ENCODE results near the gene KHNYN.

The KHNYN gene

DNA sequence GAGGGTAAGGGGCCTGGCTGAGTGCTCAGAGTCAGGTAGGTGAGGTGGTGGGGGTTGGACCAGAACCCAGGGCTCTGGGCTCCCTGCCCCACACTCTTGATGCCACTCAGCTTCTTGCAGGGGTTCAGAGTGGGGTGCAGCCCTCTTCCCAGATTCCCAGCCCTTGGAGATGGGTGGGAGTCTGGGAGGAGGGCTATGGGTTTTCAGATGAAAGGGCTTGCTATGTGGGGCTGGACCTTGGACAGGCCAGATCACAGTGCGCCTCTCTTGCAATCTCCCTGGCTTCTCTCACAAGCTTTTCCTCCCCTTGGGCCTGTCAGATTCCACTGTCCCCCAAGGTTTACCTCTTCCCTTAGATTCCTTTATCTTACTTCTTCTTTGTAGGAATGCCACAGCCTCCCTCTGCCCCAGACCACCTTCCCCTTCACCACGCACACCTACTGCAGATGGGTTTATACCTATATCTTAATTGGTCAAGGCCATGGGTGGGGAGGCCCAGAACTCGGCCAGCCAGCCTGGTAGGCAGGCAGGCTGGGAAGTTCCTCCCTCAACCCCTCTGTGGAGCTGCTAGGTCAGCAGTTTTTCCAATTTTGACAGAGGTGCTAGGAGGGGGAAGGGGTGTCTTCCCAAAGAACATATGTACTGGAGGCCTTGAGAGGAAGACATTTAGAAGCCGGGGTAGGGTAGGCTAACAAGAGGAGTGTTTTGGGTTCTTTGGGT lies 29.6 kb upstream of the KHNYN start:
- no peak for DNase-seq (ENCODE audit: extremely low read depth in 1 of 2, low read depth in 1 of 2)

DNA sequence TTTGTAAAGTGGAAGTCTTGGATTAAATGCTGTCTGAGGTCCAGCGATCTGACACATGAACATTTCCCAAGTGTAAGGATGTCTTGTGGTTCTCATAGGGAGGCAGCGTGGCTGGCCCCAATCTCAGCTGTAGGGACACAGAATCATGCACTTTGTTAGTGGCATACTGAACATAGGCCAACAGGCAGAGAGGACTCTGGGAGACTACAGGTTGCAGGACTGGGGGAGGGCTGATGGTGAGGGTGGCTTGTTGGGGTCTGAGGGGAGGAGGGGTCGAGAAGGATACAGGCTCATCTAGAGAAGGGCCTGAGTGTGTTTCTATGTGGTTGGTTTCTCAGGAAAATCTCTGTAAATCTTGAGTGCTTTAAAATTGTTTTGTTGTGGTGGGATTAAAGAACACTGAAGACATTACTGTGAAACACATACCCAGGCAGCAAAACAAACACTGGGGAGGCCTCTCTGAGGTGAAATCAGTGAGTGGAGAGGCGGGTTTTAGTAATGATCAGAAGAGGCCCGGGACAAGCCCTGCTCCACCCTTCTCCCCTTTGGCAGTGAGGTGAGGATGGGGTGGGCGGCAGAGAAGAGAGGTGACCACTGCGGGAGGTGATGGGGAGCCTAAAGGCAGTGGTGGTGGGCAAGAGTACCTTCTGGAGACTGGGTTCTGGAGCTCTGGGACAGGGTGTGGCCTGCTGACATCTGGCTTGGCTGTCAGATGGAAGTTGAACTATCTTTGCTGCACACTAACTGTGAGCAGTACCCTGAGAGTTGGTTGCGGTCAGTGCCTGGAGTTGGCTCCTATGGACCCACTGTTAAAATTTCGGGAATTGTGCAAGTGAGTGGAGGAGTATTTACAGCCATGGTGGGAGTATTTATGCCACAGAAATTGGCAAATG lies 27.7 kb upstream of the KHNYN start:
- no peak for DNase-seq (ENCODE audit: extremely low read depth in 1 of 2, low read depth in 1 of 2)

DNA sequence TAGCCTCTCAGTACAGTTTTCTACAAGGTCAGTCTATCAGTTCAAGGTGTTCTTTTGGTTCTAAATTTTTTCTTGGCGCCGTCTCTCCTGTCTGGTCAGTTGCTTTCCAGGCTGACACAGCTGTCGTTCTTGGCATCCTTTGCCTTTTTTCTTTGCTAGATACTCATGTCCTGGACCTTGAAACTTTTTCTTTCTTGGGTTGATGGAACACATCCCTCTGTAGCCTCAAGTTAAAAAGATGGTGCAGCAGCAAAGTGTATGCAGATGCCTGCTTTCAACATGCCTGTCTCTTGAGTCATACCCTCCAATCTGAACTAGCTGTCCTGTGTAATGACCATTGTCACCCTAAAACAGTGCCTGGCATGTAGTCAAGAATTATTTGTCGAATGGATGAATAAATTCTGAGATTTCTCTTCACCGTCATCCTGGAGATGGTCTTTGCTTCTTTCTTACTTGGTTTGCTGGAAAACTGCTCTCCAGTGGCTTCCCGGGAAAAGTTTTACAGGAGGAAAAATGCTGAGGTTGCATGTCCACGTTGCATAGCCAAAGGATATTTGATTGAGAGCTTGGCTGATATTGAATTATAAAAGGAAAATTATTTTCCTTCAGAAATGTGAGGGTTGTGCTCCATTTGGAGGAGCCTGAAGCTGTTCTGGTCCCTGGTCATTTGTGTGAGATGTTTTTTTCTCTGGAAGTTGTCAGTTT lies 26.3 kb upstream of the KHNYN start:
- no peak for DNase-seq (ENCODE audit: extremely low read depth in 1 of 2, low read depth in 1 of 2)

DNA sequence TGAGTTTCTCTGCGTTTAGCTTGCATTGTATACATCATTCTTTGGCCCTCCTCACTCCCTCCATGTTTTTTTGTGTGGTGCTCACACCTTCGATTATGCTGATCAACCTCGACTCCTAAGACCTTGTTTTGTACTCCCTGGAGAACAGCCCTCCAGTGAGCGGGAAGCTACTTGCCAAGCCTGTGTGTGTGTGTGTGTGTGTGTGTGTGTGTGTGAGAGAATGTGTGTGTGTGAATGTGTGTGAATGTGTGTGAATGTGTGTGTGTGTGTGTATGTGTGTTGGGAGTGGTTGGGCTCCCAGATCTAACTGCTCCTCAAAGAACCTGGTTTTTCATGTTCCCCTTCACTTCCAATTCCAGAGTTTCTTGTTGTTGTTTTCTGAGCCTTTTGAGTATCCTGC lies 24.9 kb upstream of the KHNYN start:
- DNase-seq (ENCODE audit: extremely low read depth in 1 of 2, low read depth in 1 of 2) = no peak

DNA sequence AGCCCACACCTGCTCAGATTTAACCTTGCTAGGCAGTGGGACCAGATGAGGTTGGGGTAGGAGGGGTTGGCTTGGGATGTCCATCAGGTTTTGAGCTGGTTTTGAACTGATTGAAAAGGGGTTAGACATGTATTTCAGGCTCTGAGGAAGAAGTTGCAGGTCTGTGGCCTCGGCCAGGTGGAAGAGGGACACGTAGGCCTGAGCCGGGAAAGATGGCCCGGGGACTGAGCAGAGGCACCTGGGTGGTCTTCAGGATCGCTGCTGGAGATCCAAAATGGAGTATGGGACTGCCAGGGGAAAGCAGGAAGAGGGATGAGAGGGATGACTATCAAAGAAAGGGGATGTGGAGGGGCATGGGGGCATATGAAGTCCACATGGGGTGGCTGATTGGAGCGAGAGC lies 23.3 kb upstream of the KHNYN start:
- DNase-seq (ENCODE audit: extremely low read depth in 1 of 2, low read depth in 1 of 2) = no peak

DNA sequence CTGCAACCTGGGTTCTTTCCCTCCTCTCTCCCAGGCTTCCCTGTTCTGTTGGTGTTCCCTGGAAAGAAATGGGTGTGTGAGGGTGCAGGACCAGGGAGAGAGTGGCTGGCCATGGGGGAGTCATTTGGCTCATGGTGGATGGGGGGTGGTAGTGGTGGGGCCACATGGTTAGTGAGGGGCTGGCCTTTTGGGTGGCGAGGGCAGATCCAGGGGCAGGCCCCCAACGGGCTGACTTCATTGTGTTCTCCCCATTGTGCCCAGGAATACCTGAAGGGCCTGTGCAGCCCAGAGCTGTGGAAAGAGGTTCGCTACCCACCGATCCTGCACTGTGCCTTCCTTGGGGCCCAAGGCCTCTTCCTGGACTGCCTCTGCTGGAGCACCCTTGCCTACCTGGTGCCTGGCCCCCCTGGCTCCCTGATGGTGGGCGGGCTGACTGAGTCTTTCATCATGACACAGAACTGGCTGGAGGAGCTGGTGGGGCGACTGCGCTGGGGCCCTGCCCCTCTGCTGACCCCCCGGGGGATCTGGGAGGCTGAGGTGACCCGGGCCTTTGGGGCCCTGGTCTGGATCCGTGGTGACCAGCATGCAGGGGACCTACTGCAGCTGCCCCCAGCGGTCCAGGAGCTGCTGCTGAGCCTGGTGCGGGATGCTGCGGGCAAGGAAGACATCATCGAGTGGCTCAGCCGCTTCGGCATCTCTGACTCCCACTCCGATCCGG lies 22.0 kb upstream of the KHNYN start:
- no peak for DNase-seq (ENCODE audit: extremely low read depth in 1 of 2, low read depth in 1 of 2)

DNA sequence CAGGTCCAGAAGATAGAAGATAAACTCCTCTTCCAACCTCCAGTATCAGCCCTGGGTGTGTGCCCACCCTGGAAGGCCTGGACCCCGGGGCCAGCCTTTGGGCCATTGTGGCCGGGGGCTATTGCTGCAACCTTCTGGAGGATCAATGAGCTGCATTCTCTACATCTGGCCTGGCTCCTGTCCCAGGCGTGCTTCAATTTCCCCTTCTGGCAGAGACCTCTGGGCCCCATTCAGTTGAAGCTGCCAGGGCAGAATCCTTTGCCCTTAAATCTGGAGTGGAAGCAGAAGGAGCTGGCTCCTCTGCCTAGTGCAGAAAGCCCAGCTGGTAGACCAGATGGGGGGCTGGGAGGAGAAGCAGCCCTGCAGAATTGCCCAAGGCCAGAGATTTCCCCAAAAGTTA lies 21.0 kb upstream of the KHNYN start:
- DNase-seq (ENCODE audit: extremely low read depth in 1 of 2, low read depth in 1 of 2) = no peak

DNA sequence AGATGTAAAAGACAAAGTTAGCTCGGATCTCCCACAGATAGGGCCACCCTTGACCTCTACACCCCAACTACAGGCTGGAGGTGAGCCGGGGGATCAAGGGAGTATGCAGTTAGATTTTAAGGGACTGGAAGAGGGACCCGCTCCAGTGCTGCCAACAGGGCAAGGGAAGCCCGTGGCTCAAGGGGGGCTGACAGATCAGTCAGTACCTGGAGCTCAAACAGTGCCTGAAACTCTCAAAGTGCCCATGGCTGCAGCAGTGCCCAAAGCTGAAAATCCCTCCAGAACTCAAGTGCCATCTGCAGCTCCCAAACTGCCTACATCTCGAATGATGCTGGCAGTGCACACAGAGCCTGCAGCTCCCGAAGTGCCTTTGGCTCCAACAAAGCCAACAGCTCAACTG lies 20.6 kb upstream of the KHNYN start:
- DNase-seq (ENCODE audit: extremely low read depth in 1 of 2, low read depth in 1 of 2) = no peak

DNA sequence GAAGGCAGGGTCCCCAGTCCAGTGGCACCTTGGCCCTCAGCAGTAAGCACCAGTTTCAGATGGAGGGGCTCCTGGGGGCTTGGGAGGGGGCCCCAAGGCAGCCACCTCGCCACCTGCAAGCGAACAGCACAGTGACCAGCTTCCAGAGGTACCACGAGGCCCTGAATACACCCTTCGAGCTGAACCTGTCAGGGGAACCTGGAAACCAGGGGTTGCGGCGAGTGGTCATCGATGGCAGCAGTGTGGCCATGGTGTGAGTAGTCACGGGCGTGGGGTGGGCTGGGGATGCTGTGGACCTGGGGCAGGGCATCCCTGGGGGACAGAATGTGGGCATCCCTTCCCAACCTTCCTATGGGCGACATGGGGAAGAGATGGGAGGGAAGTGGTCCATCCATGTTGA lies 19.8 kb upstream of the KHNYN start:
- no peak for DNase-seq (ENCODE audit: extremely low read depth in 1 of 2, low read depth in 1 of 2)

DNA sequence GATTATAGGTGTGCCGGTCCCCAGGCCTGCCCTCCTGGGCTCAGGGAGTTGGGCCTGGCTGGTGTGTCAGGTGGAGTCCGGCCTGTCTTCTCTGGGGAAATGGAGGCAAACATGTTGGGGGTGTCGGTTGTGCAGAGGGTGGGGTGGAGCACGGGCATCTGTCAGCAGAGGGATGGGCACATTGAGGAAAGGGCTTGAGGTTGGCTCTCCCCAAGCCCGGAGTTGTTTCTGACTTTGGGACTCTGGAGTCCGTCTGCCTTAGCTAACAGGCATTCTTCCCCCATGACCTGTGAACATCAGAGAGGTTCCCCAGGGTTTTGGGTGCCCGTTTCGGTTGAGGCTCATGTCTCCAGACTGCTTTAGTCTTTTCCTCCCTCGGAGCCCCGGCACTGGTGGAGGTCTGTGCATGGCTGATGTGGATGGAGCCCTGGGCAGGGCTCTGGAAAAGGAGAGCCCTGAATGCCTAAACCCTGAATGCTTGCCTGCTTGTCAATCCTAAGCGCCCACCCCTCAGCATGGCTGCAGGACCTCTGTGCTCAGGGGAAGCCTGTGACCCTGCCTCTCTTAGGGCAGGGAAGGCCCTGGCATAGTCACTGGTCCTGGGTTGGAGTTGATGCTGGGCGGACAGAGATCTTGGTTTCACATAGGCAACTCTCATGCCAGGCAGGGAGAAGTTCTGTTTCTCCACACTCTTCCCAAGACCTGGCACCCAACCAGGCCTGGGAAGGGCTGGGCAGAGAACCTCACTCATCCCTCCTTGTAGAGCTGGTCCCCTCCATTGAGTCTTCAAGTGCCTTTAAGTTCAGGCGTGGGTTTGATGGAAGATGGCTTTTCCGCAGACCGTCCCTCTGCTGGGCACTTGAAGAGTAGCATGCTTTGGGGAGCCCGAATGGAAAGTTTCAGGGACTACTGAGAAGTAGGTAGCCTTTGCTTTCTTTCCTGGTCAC lies 18.0 kb upstream of the KHNYN start:
- DNase-seq (ENCODE audit: extremely low read depth in 1 of 2, low read depth in 1 of 2) = no peak

DNA sequence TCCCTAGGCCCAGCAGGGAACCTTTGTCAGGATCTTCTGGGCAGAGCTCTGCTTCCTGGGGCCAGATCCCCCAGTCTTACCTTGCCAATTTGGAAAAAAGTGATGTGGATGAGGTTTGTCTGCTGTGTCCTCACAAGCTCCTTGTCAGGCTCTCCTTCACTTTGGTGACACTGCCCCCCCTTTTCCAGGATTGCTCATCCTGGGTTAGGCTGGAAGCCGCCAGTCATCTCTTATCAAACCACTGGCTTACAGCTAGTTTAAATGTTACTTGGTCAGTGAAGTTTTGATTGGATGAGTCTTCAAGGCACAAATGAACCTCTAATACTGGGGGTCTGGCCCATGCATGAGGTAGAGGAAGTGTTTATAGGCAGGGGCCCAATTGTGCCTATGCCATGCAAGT lies 15.7 kb upstream of the KHNYN start:
- DNase-seq (ENCODE audit: extremely low read depth in 1 of 2, low read depth in 1 of 2) = no peak

DNA sequence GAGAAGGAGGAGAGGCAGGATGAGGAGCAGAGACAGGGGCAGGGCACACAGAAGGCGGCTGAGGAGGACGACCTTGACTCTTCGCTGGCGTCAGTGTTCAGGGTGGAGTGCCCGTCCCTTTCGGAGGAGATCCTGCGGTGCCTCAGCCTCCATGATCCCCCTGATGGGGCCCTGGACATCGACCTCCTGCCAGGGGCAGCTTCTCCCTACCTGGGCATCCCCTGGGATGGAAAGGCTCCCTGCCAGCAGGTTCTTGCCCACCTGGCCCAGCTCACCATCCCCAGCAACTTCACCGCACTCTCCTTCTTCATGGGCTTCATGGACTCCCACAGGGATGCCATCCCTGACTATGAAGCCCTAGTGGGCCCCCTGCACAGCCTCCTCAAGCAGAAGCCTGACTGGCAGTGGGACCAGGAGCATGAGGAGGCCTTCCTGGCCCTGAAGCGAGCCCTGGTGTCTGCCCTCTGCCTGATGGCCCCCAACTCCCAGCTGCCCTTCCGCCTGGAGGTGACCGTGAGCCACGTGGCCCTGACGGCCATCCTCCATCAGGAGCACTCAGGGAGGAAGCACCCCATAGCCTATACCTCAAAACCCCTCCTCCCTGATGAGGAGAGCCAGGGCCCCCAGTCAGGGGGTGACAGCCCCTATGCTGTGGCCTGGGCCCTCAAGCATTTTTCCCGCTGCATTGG lies 14.9 kb upstream of the KHNYN start:
- no peak for DNase-seq (ENCODE audit: extremely low read depth in 1 of 2, low read depth in 1 of 2)

DNA sequence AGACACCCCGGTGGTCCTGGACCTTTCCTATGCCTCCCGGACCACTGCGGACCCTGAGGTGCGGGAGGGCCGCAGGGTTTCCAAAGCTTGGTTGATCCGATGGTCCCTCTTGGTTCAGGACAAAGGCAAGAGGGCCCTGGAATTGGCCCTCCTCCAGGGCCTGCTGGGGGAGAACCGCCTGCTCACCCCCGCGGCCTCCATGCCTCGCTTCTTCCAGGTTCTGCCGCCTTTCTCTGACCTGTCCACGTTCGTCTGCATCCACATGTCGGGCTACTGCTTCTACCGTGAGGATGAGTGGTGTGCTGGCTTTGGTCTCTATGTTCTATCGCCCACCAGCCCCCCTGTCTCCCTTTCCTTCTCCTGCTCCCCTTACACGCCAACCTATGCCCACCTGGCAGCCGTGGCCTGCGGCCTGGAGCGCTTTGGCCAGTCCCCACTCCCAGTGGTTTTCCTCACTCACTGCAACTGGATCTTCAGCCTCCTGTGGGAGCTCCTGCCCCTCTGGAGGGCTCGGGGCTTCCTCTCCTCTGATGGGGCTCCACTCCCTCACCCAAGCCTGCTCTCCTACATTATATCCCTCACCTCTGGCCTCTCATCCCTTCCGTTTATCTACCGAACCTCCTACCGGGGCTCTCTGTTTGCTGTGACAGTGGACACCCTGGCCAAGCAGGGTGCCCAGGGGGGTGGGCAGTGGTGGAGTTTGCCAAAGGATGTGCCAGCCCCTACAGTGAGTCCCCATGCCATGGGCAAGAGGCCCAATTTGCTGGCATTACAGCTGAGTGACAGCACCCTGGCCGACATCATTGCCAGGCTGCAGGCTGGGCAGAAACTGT lies 14.1 kb upstream of the KHNYN start:
- no peak for DNase-seq (ENCODE audit: extremely low read depth in 1 of 2, low read depth in 1 of 2)

DNA sequence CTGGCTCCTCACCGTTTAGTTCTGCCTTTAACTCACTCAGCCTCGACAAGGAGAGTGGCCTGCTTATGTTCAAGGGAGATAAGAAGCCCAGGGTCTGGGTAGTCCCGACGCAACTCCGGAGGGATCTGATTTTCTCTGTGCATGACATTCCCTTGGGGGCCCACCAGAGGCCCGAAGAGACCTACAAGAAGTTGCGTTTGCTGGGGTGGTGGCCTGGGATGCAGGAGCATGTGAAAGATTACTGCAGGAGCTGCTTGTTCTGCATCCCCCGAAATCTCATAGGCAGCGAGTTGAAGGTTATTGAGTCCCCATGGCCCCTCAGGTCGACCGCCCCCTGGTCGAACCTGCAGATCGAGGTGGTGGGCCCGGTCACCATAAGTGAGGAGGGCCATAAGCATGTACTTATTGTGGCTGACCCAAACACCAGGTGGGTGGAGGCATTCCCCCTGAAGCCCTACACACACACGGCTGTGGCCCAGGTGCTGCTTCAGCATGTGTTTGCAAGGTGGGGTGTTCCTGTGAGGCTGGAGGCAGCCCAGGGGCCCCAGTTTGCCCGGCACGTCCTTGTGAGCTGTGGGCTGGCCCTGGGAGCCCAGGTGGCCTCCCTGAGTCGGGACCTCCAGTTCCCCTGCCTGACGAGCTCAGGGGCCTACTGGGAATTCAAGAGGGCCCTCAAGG lies 13.4 kb upstream of the KHNYN start:
- no peak for DNase-seq (ENCODE audit: extremely low read depth in 1 of 2, low read depth in 1 of 2)

DNA sequence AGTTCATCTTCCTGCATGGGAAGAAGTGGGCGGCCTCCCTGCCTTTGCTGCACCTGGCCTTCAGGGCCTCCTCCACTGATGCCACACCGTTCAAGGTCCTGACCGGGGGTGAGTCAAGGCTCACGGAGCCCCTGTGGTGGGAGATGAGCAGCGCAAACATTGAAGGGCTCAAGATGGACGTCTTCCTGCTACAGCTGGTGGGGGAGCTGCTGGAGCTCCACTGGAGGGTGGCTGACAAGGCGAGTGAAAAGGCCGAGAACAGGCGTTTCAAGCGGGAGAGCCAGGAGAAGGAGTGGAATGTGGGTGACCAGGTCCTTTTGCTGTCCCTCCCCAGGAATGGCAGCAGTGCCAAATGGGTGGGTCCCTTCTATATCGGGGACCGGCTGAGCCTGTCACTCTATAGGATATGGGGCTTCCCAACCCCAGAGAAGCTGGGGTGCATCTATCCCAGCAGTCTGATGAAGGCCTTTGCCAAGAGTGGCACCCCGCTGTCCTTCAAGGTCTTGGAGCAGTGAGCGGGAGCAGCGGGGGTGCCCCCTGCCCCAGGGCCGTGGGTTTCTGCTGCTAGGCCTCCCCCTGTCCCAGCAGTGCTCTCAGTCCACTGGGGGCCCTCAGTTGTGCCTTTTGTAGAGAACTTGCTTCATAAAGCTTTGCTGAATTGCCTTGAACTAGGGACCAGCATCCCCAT lies 12.7 kb upstream of the KHNYN start:
- no peak for DNase-seq (ENCODE audit: extremely low read depth in 1 of 2, low read depth in 1 of 2)

DNA sequence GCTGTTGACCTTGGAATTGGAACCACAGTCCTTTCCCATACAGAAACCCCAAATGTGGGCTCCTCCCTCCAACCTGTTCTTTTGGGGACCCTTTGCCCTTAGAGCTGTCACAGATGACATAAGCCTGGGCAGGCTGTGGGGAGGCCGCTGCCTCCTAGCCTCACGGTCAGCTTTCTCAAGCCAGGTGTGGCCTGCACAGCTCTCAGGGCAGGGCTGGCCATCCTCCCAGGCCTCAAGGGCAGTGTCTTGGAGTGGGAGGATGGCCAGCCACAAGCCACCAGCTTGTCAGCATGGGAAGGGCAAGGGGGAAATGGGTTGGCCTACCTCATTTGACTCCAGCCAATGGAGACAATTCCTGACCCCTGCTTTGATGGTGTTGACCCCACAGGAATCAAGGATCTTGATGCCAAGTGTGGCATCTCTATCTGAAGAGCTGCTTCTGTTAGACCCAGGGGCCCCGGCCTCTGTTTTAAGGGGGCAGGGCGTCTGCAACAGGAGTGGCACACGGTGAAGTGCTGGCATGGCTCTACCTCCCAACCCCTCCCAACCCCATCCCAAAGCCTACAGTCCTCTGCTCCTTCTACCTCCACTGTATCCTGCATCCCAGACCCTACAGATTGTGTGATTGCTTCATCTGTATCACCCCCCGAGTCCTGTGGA lies 11.8 kb upstream of the KHNYN start:
- no peak for DNase-seq (ENCODE audit: extremely low read depth in 1 of 2, low read depth in 1 of 2)

DNA sequence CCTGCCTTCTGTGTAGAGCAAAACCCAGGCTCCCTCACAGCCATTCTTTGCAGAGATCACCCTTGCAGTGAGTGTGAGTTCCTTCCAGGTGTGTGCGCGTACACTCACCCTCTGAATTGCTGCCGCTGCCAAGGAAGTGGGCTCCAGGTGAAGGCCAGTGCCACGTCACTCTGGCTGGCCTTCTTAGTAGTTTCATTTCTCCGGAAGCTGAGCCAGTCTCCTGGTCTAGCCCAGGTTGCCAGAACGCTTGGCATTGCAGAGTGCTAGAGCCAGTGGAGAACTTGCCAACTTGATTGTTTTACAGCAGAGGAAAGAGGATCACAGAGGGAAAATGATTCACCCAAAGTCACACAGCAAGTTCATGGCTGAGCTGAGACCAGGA lies 11.3 kb upstream of the KHNYN start:
- no peak for DNase-seq (ENCODE audit: extremely low read depth in 1 of 2, low read depth in 1 of 2)

Data from activated CD8-positive, alpha-beta memory T cell treated with anti-CD3 and anti-CD28 coated beads for 1 hour (primary cell).